HFFc6 (cell line): ENCODE data around the gene ZNF19. TPM values are rescaled to one million over a fixed set of nuclear protein-coding genes. Genes with fewer than 3 reads are reported as not detected.
"Not testable (repeated sequence)": the region's sequence is repeated elsewhere in the genome, so short reads cannot be mapped to it uniquely, and the experiment has no call there.

Experiments
- DNase-seq: peaks from one replicate; pipeline ENCODE4 v3.0.0-alpha.2; 2018
- H3K27ac Mint-ChIP-seq: 2 replicates; pipeline ENCODE4 v1.8.0; 2020; ENCODE audit warnings: mild to moderate bottlenecking, mixed read lengths
- H3K27me3 Mint-ChIP-seq: 2 replicates; pipeline ENCODE4 v1.8.0; 2021; ENCODE audit warnings: mild to moderate bottlenecking, moderate library complexity, mixed read lengths; ENCODE audit not compliant: insufficient read depth
- H3K36me3 Mint-ChIP-seq: 2 replicates; pipeline ENCODE4 v1.8.0; 2021; ENCODE audit warnings: low read depth, mixed read lengths
- H3K4me1 Mint-ChIP-seq: 2 replicates; pipeline ENCODE4 v1.8.0; 2020; ENCODE audit warnings: low read depth, mixed read lengths
- H3K4me3 Mint-ChIP-seq: 2 replicates; pipeline ENCODE4 v1.8.0; 2020; ENCODE audit warnings: mild to moderate bottlenecking, moderate library complexity, mixed read lengths
- H3K9me3 Mint-ChIP-seq: 2 replicates; pipeline ENCODE4 v1.8.0; 2020; ENCODE audit warnings: mild to moderate bottlenecking, mixed read lengths
- CTCF ChIP-seq: fragments of 200-600 bp; sonication (generic); IDR thresholded peaks from 2 replicates; pipeline ENCODE4 v1.5.0; 2021; ENCODE audit warnings: antibody characterized with exemption, mild to moderate bottlenecking
- total RNA-seq, 6 experiments: library from RNA; stranded (reverse); fragmentation: NEBNext Ultra II Directional; extraction: Animal tissue kit (Norgen Biotek cat#: 25700); gene quantifications; 2 replicates in 1 of 6; 3 replicates in 5 of 6; pipeline ENCODE4 v1.2.3, GENCODE V29; 2021

The ZNF19 gene
- total RNA-seq, 6 experiments from 2014 or later: 1.1 to 2.0 (median 1.6) TPM

DNA sequence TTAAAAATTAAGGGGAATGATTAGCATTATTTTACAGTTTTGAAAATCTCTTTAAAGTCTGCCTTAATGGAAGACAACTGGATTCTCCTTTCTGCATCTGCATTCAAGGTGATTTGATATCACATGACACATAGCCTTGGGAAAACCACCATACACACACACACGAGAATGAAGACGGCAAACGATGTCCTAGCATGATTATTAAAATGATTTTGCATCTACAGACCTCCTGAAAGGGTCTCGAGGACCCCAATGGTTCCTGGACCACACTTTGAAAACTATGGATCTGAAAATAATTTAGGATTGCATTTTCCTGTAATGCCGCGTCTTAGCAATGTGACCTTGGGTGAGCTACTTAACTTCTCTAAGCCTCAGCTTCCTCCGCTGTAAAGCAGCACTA is 25.4 kb upstream of the ZNF19 start:
- no peaks in the 10 kb centered on the region for H3K36me3 Mint-ChIP-seq
- no peaks in the 10 kb centered on the region for H3K4me1 Mint-ChIP-seq
- peaks cover 48% of the 10 kb centered on the region for H3K27me3 Mint-ChIP-seq
- no peak for DNase-seq
- TF ChIP-seq CTCF: no peak
- no peaks in the 10 kb centered on the region for H3K9me3 Mint-ChIP-seq
- no peak overlapping the region for H3K27ac Mint-ChIP-seq
- H3K4me3 Mint-ChIP-seq: no peak overlapping the region

GRCh38 chr16:71513302-71513701 is 24.2 kb upstream of the ZNF19 start:
- no peak for DNase-seq
- Mint-ChIP-seq H3K4me1 (no peaks in the 10 kb centered on the region), H3K4me3 (no peak overlapping the region), H3K27me3 (peaks cover 54% of the 10 kb centered on the region), H3K36me3 (no peaks in the 10 kb centered on the region), H3K27ac (no peak overlapping the region), H3K9me3 (no peaks in the 10 kb centered on the region)
- TF ChIP-seq CTCF: no peak

DNA sequence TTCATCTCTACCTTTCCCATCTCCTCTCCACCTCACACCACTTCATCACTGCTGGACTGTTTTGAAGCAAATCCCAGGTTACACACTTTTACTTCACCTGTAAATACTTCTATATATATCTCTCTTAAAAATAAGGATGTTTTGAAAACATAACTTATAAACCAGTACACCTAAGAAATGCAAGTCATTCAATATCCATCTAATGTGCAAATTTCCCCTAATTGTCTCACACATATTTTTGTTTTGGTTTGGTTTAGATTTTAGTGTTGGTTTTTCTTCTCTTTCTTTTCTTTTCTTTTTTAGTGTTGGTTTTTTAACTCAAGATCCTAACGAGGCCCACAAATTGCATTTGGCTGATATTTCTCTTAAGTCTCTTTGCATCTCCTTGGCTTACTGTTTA is 17.9 kb upstream of the ZNF19 start:
- no peaks in the 10 kb centered on the region for H3K4me1 Mint-ChIP-seq
- DNase-seq: no peak
- H3K36me3 Mint-ChIP-seq: no peaks in the 10 kb centered on the region
- peaks cover 36% of the 10 kb centered on the region for H3K27me3 Mint-ChIP-seq
- H3K27ac Mint-ChIP-seq: no peak overlapping the region
- TF ChIP-seq CTCF: no peak
- H3K4me3 Mint-ChIP-seq: no peak overlapping the region
- no peaks in the 10 kb centered on the region for H3K9me3 Mint-ChIP-seq

DNA sequence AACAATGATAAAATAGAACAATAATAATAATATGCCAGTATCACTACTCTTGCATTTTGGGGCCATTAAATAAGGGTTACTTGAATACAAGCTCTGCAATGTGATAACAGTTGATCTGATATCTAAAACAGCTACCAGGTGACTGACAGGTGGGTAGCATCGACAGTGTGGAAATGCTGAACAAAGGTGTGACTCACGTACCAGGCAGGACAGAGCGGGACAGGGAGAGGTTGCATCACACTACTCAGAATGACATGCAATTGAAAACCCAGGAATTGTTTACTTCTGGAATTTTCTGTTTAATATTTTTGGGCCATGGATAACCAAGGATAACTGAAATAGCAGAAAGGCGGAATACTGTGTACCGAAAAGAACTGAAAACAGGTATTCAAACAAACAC is 15.8 kb upstream of the ZNF19 start:
- H3K9me3 Mint-ChIP-seq: no peaks in the 10 kb centered on the region
- H3K4me1 Mint-ChIP-seq: no peaks in the 10 kb centered on the region
- TF ChIP-seq CTCF: no peak
- no peak for DNase-seq
- H3K4me3 Mint-ChIP-seq: no peak overlapping the region
- peaks cover 18% of the 10 kb centered on the region for H3K27me3 Mint-ChIP-seq
- H3K36me3 Mint-ChIP-seq: no peaks in the 10 kb centered on the region
- no peak overlapping the region for H3K27ac Mint-ChIP-seq

DNA sequence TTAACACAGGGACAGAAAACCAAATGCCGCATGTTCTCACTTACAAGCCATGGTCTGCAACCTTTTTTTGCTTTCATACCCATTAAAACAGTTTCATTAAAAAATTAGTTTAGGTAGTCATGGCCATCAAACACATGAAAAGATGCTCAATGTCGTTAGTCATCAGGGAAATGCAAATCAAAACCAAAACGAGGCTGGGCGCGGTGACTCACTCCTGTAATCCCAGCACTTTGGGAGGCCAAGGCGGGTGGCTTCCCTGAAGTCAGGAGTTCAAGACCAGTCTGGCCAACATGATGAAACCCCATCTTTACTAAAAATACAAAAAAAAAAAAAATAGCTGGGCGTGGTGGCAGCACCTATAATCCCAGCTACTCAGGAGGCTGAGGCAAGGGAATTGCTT is 14.9 kb upstream of the ZNF19 start:
- H3K4me1 Mint-ChIP-seq, DNase-seq, H3K4me3 Mint-ChIP-seq, H3K9me3 Mint-ChIP-seq, H3K27ac Mint-ChIP-seq, H3K36me3 Mint-ChIP-seq: not testable (repeated sequence)
- H3K27me3 Mint-ChIP-seq: peaks cover 12% of the 10 kb centered on the region

DNA sequence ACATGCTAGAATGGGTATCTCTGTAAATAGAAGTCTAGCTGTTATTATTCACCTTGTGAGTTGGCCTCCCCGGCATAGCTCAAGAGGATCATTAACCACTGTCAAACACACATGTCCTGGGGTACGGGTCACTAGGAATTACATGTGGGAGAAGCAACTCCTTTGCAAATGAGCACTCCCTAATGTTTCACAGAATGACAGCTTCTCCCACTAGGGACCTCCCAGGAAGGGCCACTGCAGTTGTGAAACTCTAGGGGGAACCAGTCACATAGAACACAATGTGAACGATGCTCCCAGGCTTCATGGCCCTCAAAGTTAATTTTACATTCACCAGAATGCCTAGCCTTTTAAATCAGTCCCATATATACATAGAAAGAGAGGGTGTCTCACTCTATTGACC is 12.4 kb upstream of the ZNF19 start:
- no peak for DNase-seq
- Mint-ChIP-seq H3K4me3 (no peak overlapping the region), H3K27ac (no peak overlapping the region), H3K36me3 (no peaks in the 10 kb centered on the region), H3K9me3 (no peaks in the 10 kb centered on the region), H3K27me3 (peaks cover 10% of the 10 kb centered on the region), H3K4me1 (no peaks in the 10 kb centered on the region)
- no peak for TF ChIP-seq CTCF
